H1 (cell line): Measurements from ENCODE around the gene NTRK1. TPM values are rescaled to one million over a fixed set of nuclear protein-coding genes. Genes with fewer than 3 reads are reported as not detected.

ENCODE experiments used
- CTCF ChIA-PET: fragments of 300-600 bp; sonication (Branson Sonifier 250); formaldehyde crosslinking; loops from one replicate; lab custom pipeline; 2021; ENCODE audit not compliant: partially characterized antibody; lab: Charles Lee
- POLR2A ChIA-PET: fragments of 300-600 bp; sonication (Branson Sonifier 250); formaldehyde crosslinking; loops from one replicate; lab custom pipeline; 2021; ENCODE audit warnings: inconsistent platforms; ENCODE audit not compliant: partially characterized antibody; lab: Charles Lee
- DNase-seq, 2 experiments: peaks; one replicate each; pipeline versions ENCODE4 v3.0.0 to v3.0.0-alpha.2; 2010 to 2022; ENCODE audit warnings: low spot score in 2 of 2, low read depth in 1 of 2, mixed read lengths in 1 of 2
- FAIRE-seq: peaks from 2 replicates; lab custom pipeline; 2011; peaks lifted over from hg19 to GRCh38; lab: Jason Lieb, UNC
- H2AFZ ChIP-seq: 2 replicates; pipeline ENCODE4 v1.8.1; 2012; ENCODE audit warnings: low read length, inconsistent platforms
- H2AK5ac ChIP-seq: 2 replicates; pipeline ENCODE4 v1.6.1; 2013; ENCODE audit warnings: low read depth, low read length
- H2BK120ac ChIP-seq: replicated peaks from 2 replicates; pipeline ENCODE3; 2013; ENCODE audit warnings: low read depth, low read length, inconsistent platforms
- H2BK12ac ChIP-seq: 2 replicates; pipeline ENCODE4 v1.6.1; 2013; ENCODE audit warnings: low read depth, low read length
- H2BK15ac ChIP-seq: 2 replicates; pipeline ENCODE4 v1.6.1; 2013; ENCODE audit warnings: low read length
- H2BK20ac ChIP-seq: 2 replicates; pipeline ENCODE4 v1.6.1; 2013; ENCODE audit warnings: low read length
- H2BK5ac ChIP-seq: 2 replicates; pipeline ENCODE4 v1.6.1; 2013; ENCODE audit warnings: low read depth, low read length
- H3K14ac ChIP-seq: 2 replicates; pipeline ENCODE4 v1.6.1; 2013; ENCODE audit warnings: inconsistent platforms; ENCODE audit not compliant: insufficient read length
- H3K18ac ChIP-seq: 2 replicates; pipeline ENCODE4 v1.6.1; 2013; ENCODE audit warnings: low read length; ENCODE audit errors: extremely low read depth
- H3K23ac ChIP-seq: 2 replicates; pipeline ENCODE4 v1.6.1; 2013; ENCODE audit warnings: inconsistent platforms; ENCODE audit not compliant: insufficient read length
- H3K23me2 ChIP-seq: 2 replicates; pipeline ENCODE4 v1.6.1; 2013; ENCODE audit warnings: low read depth, low read length
- H3K27ac ChIP-seq: 2 replicates; pipeline ENCODE4 v1.6.1; 2011; ENCODE audit warnings: low read depth, low read length, inconsistent platforms
- H3K27me3 ChIP-seq, 4 experiments: replicated peaks in 1 of 4; 1 replicate in 1 of 4; 2 replicates in 3 of 4; pipeline versions ENCODE4 v1.6.1 to v1.8.1; 2011 to 2013; ENCODE audit warnings: low read length in 3 of 4, mild to moderate bottlenecking in 3 of 4, inconsistent platforms in 2 of 4, mixed read lengths in 2 of 4, moderate library complexity in 1 of 4; ENCODE audit not compliant: control insufficient read depth in 3 of 4, insufficient read depth in 3 of 4; ENCODE audit errors: extremely low read depth in 1 of 4
- H3K36me3 ChIP-seq, 4 experiments: 2 replicates each; pipeline versions ENCODE4 v1.6.1 to v1.8.1; 2011 to 2013; ENCODE audit warnings: mild to moderate bottlenecking in 4 of 4, low read length in 3 of 4, moderate library complexity in 2 of 4, control low read depth in 1 of 4, inconsistent platforms in 1 of 4; ENCODE audit not compliant: insufficient read depth in 4 of 4, control insufficient read depth in 2 of 4
- H3K4ac ChIP-seq: replicated peaks from 2 replicates; pipeline ENCODE3; 2013; ENCODE audit warnings: low read length, low read depth, mixed read lengths, inconsistent platforms; ENCODE audit not compliant: insufficient read length
- H3K4me1 ChIP-seq, 4 experiments: replicated peaks in 1 of 4; 1 replicate in 1 of 4; 2 replicates in 3 of 4; pipeline versions ENCODE4 v1.6.1 to v1.8.1; 2011 to 2013; ENCODE audit warnings: low read length in 3 of 4, inconsistent platforms in 2 of 4, mixed read lengths in 1 of 4; ENCODE audit not compliant: insufficient read depth in 4 of 4, control insufficient read depth in 3 of 4
- H3K4me2 ChIP-seq, 2 experiments: 2 replicates each; pipeline versions ENCODE4 v1.6.1 to v1.8.1; 2011 to 2013; ENCODE audit warnings: low read depth in 2 of 2, low read length in 2 of 2, control low read depth in 1 of 2, inconsistent platforms in 1 of 2, mild to moderate bottlenecking in 1 of 2; ENCODE audit not compliant: insufficient read depth in 1 of 2
- H3K4me3 ChIP-seq, 4 experiments: fragments of 200-600, 300-600 bp in 1 of 4; sonication (generic), shearing (Covaris generic), sonication (Bioruptor Twin) in 1 of 4; 2 replicates each; pipeline versions ENCODE4 v1.5.1 to v1.8.1; 2011 to 2016; ENCODE audit warnings: low read length in 4 of 4, low read depth in 3 of 4, control low read depth in 2 of 4, inconsistent platforms in 2 of 4, mild to moderate bottlenecking in 2 of 4, mixed read lengths in 1 of 4, moderate library complexity in 1 of 4; ENCODE audit not compliant: insufficient read depth in 2 of 4; ENCODE audit errors: extremely low read depth in 1 of 4
- H3K56ac ChIP-seq: replicated peaks from 2 replicates; pipeline ENCODE3; 2013; ENCODE audit warnings: low read depth, mild to moderate bottlenecking, mixed read lengths, low read length, inconsistent platforms; ENCODE audit not compliant: insufficient read length
- H3K79me1 ChIP-seq: 2 replicates; pipeline ENCODE4 v1.6.1; 2013; ENCODE audit warnings: low read depth, low read length, control low read depth
- H3K79me2 ChIP-seq, 2 experiments: 2 replicates each; pipeline versions ENCODE4 v1.6.1 to v1.8.1; 2012 to 2013; ENCODE audit warnings: low read length in 2 of 2, mild to moderate bottlenecking in 2 of 2, inconsistent platforms in 1 of 2; ENCODE audit not compliant: insufficient read depth in 2 of 2, control insufficient read depth in 1 of 2
- H3K9ac ChIP-seq, 4 experiments: replicated peaks in 1 of 4; 1 replicate in 1 of 4; 2 replicates in 3 of 4; pipeline versions ENCODE4 v1.6.1 to v1.8.1; 2011 to 2013; ENCODE audit warnings: low read depth in 3 of 4, low read length in 3 of 4, control low read depth in 2 of 4, mild to moderate bottlenecking in 2 of 4, moderate library complexity in 2 of 4, inconsistent platforms in 1 of 4; ENCODE audit errors: extremely low read depth in 1 of 4
- H3K9me3 ChIP-seq, 2 experiments: 2 replicates each; pipeline versions ENCODE4 v1.6.1 to v1.8.1; 2012 to 2013; ENCODE audit warnings: mild to moderate bottlenecking in 2 of 2, moderate library complexity in 2 of 2, control low read depth in 1 of 2, inconsistent platforms in 1 of 2, low read depth in 1 of 2, low read length in 1 of 2, mixed read lengths in 1 of 2; ENCODE audit not compliant: insufficient read depth in 2 of 2
- H4K20me1 ChIP-seq, 2 experiments: replicated peaks in 1 of 2; 2 replicates each; pipeline versions ENCODE3 to v1.8.1; 2011 to 2013; ENCODE audit warnings: inconsistent platforms in 2 of 2, low read length in 2 of 2, mild to moderate bottlenecking in 1 of 2; ENCODE audit not compliant: insufficient read depth in 2 of 2, control insufficient read depth in 1 of 2
- H4K5ac ChIP-seq: 2 replicates; pipeline ENCODE4 v1.6.1; 2013; ENCODE audit warnings: low read length, low read depth, mixed read lengths, inconsistent platforms; ENCODE audit not compliant: insufficient read length
- H4K8ac ChIP-seq: 2 replicates; pipeline ENCODE4 v1.8.0; 2013; ENCODE audit warnings: mild to moderate bottlenecking, moderate library complexity, low read length, inconsistent platforms; ENCODE audit not compliant: insufficient read depth; ENCODE audit errors: extremely low read depth
- H4K91ac ChIP-seq: replicated peaks from 2 replicates; pipeline ENCODE3; 2013; ENCODE audit warnings: low read length, mixed read lengths, inconsistent platforms; ENCODE audit not compliant: insufficient read length
- SUZ12 ChIP-seq: fragments of 200-600 bp; sonication (generic); IDR thresholded peaks from 2 replicates; pipeline ENCODE4 v1.6.1; 2012; ENCODE audit warnings: mild to moderate bottlenecking, inconsistent platforms, low read length, moderate library complexity, mixed read lengths
- TCF12 ChIP-seq: IDR thresholded peaks from 2 replicates; pipeline ENCODE4 v1.6.1; 2011; ENCODE audit warnings: low read depth, mild to moderate bottlenecking, low read length
- WGBS, 2 experiments: shearing (Covaris generic) in 1 of 2; methylation state at CpG; one replicate each; pipeline versions ENCODE4 v1.1.6 to v1.1.7; 2013 to 2015; ENCODE audit warnings: low lambda C conversion rate in 2 of 2, mixed read lengths in 2 of 2, inconsistent platforms in 1 of 2, low coverage in 1 of 2, missing lambda C conversion rate in 1 of 2; ENCODE audit not compliant: insufficient replicate concordance in 2 of 2, insufficient coverage in 1 of 2, insufficient read length in 1 of 2; ENCODE audit errors: extremely low coverage in 1 of 2, missing lambda C conversion rate in 1 of 2; 5-methylcytosine and 5-hydroxymethylcytosine counted together
- polyA plus RNA-seq, 7 experiments: library from polyadenylated mRNA; depleted of rRNA in 3 of 7; stranded (reverse) in 5 of 7; unstranded in 2 of 7; fragments of >200 nt in 5 of 7; fragments of 200-250 nt in 2 of 7; gene quantifications; 1 replicate in 5 of 7; 2 replicates in 1 of 7; 4 replicates in 1 of 7; pipeline versions ENCODE4 v1.2.1 to v1.2.3, GENCODE V29; 2011 to 2013; ENCODE audit warnings: missing spikeins in 2 of 7, mixed read lengths in 2 of 7
- total RNA-seq: library from RNA; stranded (reverse); fragmentation: NEBNext Ultra II Directional; extraction: Animal tissue kit (Norgen Biotek cat#: 25700); gene quantifications from 2 replicates; pipeline ENCODE4 v1.2.1, GENCODE V29; 2021

NTRK1 gene
- total and polyA plus RNA-seq, 2 of the 8 experiments (the other 6 are each of a cell fraction or from before 2014, with no cell fraction given) = 0.12 to 0.24 TPM

- H3K9ac ChIP-seq = no peak within 1 kb of the TSS
- POLR2A ChIA-PET = no interaction called here
These were observed 43.9 kb upstream of the NTRK1 start, which contains the start of gene SH2D2A for GRCh38 chr1:156816561-156817328. TSS of gene SH2D2A (minus strand) at chr1:156816848. CDS start at chr1:156816708, 140 bp downstream.

More at GRCh38 chr1:156816561-156817328, 43.9 kb upstream of the NTRK1 start, which contains the start of gene SH2D2A:
- no peaks in the 10 kb centered on the region for H3K36me3 ChIP-seq
- peak within 1 kb of the TSS; percentile 49; the same call in 1 of the 2 replicates for H2BK15ac ChIP-seq
- H3K79me2 ChIP-seq = no peaks in the 10 kb centered on the region
- no peak within 1 kb of the TSS for H3K14ac ChIP-seq
- 0 out of 2 replicates have a peak within 1 kb of the TSS, but pooled peaks have one; percentile 43 for H2BK12ac ChIP-seq
- H2BK120ac ChIP-seq = no peak within 1 kb of the TSS
- H2AK5ac ChIP-seq = no peak within 1 kb of the TSS
- no peak within 1 kb of the TSS for H2AFZ ChIP-seq
- no peak within 1 kb of the TSS for H3K4me3 ChIP-seq
- WGBS, 2 experiments = 87% methylated on average over 10 of the region's 10 CpGs; no CpG with 5 or more reads in 1 of the 2 experiments
- H4K5ac ChIP-seq = no peak within 1 kb of the TSS
- peaks cover 1 to 45% (median 41%) of the 10 kb centered on the region in 4 experiments for H3K27me3 ChIP-seq
- 0 out of 2 replicates have a peak, but pooled peaks have one; percentile 26 for TF ChIP-seq SUZ12
- TF ChIP-seq TCF12 = no peak
- H4K20me1 ChIP-seq = no peaks in the 10 kb centered on the region
- H4K8ac ChIP-seq = no peak within 1 kb of the TSS; the same call in 1 of the 2 replicates
- peaks cover 0 to 11% (median 5%) of the 10 kb centered on the region in 4 experiments; a peak in 6 of 7 replicates for H3K4me1 ChIP-seq
- CTCF ChIA-PET = interaction anchor here (1.0 to 31.8 kb wide), 6 partner anchors 9 to 90 kb away, joined by 3 to 491 read pairs (median 6); partner anchors contain the start of gene INSRR
- H3K27ac ChIP-seq = no peak within 1 kb of the TSS
- no peak within 1 kb of the TSS for H3K18ac ChIP-seq
- peaks cover 2% of the 10 kb centered on the region; the same call in 1 of the 2 replicates for H3K23me2 ChIP-seq
- no peaks in the 10 kb centered on the region for H3K9me3 ChIP-seq
- no peak within 1 kb of the TSS for H2BK5ac ChIP-seq
- no peak within 1 kb of the TSS for H4K91ac ChIP-seq
- no peak within 1 kb of the TSS for H3K4ac ChIP-seq
- FAIRE-seq (no peak), DNase-seq (no peak)
- no peak within 1 kb of the TSS for H3K4me2 ChIP-seq
- H3K23ac ChIP-seq = no peak within 1 kb of the TSS
- H3K56ac ChIP-seq = no peak within 1 kb of the TSS
- H2BK20ac ChIP-seq = no peak within 1 kb of the TSS
- H3K79me1 ChIP-seq = no peaks in the 10 kb centered on the region
